Endodermal cell (in vitro differentiated cells): ENCODE measurements around the gene GPR161. TPM values are rescaled to one million over a fixed set of nuclear protein-coding genes. Genes with fewer than 3 reads are reported as not detected.

Experiments
- DNase-seq: peaks from one replicate; pipeline ENCODE4 v3.0.0-alpha.2; 2017
- H3K27ac ChIP-seq: 2 replicates; pipeline ENCODE4 v1.5.1; 2013; ENCODE audit warnings: mild to moderate bottlenecking, low read depth, low read length, moderate library complexity
- H3K27me3 ChIP-seq: 2 replicates; pipeline ENCODE4 v1.6.1; 2013; ENCODE audit warnings: mild to moderate bottlenecking, low read length, moderate library complexity; ENCODE audit not compliant: insufficient read depth, control insufficient read depth, poor library complexity, severe bottlenecking
- H3K36me3 ChIP-seq: 2 replicates; pipeline ENCODE4 v1.7.0; 2013; ENCODE audit warnings: mild to moderate bottlenecking, low read length, moderate library complexity; ENCODE audit not compliant: control insufficient read depth, insufficient read depth
- H3K4me1 ChIP-seq: one replicate; pipeline ENCODE4 v1.7.0; 2013; ENCODE audit warnings: low read length; ENCODE audit not compliant: control insufficient read depth, insufficient read depth
- H3K4me3 ChIP-seq: 2 replicates; pipeline ENCODE4 v1.5.1; 2013; ENCODE audit warnings: mild to moderate bottlenecking, low read length, moderate library complexity
- H3K9ac ChIP-seq: 2 replicates; pipeline ENCODE4 v1.6.1; 2013; ENCODE audit warnings: mild to moderate bottlenecking, low read length, moderate library complexity; ENCODE audit not compliant: poor library complexity, severe bottlenecking; ENCODE audit errors: extremely low read depth
- H3K9me3 ChIP-seq: 2 replicates; pipeline ENCODE4 v1.6.1; 2013; ENCODE audit warnings: mild to moderate bottlenecking, low read length, moderate library complexity; ENCODE audit not compliant: control insufficient read depth
- H3K27ac Mint-ChIP-seq: 2 replicates; pipeline ENCODE4 v1.8.0; 2020; ENCODE audit warnings: mixed read lengths
- H3K27me3 Mint-ChIP-seq: 2 replicates; pipeline ENCODE4 v1.8.0; 2021; ENCODE audit warnings: mild to moderate bottlenecking, mixed read lengths; ENCODE audit not compliant: insufficient read depth
- H3K36me3 Mint-ChIP-seq: 2 replicates; pipeline ENCODE4 v1.8.0; 2020; ENCODE audit warnings: low read depth, mixed read lengths
- H3K4me1 Mint-ChIP-seq: 2 replicates; pipeline ENCODE4 v1.8.0; 2020; ENCODE audit warnings: mixed read lengths
- H3K4me3 Mint-ChIP-seq: 2 replicates; pipeline ENCODE4 v1.8.0; 2020; ENCODE audit warnings: mild to moderate bottlenecking, moderate library complexity, mixed read lengths
- H3K9me3 Mint-ChIP-seq: 2 replicates; pipeline ENCODE4 v1.8.0; 2020; ENCODE audit warnings: mild to moderate bottlenecking, mixed read lengths
- WGBS, 2 experiments: methylation state at CpG; one replicate each; pipeline versions ENCODE4 v1.1.5 to v1.1.7; 2013; ENCODE audit warnings: missing lambda C conversion rate in 2 of 2, mixed read lengths in 1 of 2; ENCODE audit not compliant: insufficient coverage in 1 of 2, insufficient read length in 1 of 2; 5-methylcytosine and 5-hydroxymethylcytosine counted together
- total RNA-seq, 2 donors: library from RNA; stranded (reverse); fragmentation: NEBNext Ultra II Directional in 1 of 2; extraction: Animal tissue kit (Norgen Biotek cat#: 25700) in 1 of 2; gene quantifications; 2 replicates in 1 of 2; 3 replicates in 1 of 2; pipeline ENCODE4 v1.2.1, GENCODE V29; 2021
- TF ChIP-seq, protein P1 (sequence below): fragments of 200-600 bp; sonication (generic); conservative IDR thresholded peaks from 2 replicates; pipeline ENCODE4 v1.5.0; 2021; ENCODE audit warnings: antibody characterized with exemption, mild to moderate bottlenecking

The GPR161 gene
- total RNA-seq, 2 donors from 2014 or later, result 24.0 to 26.6 TPM

DNA sequence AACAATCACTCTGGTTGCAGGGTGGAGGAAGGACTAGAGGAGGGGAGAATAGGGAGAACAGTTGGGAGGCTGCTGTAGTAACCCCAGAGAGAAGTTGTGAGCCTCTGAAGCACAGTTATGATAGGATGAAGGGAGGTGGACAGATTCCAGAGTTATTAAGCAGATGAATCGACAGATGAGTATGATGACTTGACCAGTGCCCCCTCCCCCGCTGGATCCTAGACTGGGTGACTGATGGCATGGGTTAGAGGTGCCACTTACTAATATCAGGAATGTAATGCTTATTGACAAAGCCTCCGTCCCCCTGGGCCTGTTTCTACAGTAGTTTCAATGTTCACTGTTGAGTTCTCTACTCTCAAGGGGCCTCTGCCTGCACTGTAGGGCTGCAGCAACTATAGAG, 28.0 kb upstream of the GPR161 start:
- no peak overlapping the region for H3K9ac ChIP-seq
- peaks cover 4% of the 10 kb centered on the region for H3K4me1 ChIP-seq
- Mint-ChIP-seq H3K9me3 (peaks cover 10% of the 10 kb centered on the region), H3K4me3 (no peak overlapping the region), H3K36me3 (no peaks in the 10 kb centered on the region), H3K27me3 (no peaks in the 10 kb centered on the region), H3K27ac (no peak overlapping the region), H3K4me1 (peaks cover 10% of the 10 kb centered on the region)
- no peak for DNase-seq
- TF ChIP-seq, protein P1, sequence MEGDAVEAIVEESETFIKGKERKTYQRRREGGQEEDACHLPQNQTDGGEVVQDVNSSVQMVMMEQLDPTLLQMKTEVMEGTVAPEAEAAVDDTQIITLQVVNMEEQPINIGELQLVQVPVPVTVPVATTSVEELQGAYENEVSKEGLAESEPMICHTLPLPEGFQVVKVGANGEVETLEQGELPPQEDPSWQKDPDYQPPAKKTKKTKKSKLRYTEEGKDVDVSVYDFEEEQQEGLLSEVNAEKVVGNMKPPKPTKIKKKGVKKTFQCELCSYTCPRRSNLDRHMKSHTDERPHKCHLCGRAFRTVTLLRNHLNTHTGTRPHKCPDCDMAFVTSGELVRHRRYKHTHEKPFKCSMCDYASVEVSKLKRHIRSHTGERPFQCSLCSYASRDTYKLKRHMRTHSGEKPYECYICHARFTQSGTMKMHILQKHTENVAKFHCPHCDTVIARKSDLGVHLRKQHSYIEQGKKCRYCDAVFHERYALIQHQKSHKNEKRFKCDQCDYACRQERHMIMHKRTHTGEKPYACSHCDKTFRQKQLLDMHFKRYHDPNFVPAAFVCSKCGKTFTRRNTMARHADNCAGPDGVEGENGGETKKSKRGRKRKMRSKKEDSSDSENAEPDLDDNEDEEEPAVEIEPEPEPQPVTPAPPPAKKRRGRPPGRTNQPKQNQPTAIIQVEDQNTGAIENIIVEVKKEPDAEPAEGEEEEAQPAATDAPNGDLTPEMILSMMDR, result no peak
- H3K9me3 ChIP-seq, result peaks cover 10% of the 10 kb centered on the region
- H3K27ac ChIP-seq, result no peak overlapping the region
- no peak overlapping the region for H3K4me3 ChIP-seq
- WGBS, 2 experiments, result 88 to 89% methylated on average over 2 to 3 of the region's 3 CpGs
- H3K36me3 ChIP-seq, result no peaks in the 10 kb centered on the region
- no peaks in the 10 kb centered on the region for H3K27me3 ChIP-seq

DNA sequence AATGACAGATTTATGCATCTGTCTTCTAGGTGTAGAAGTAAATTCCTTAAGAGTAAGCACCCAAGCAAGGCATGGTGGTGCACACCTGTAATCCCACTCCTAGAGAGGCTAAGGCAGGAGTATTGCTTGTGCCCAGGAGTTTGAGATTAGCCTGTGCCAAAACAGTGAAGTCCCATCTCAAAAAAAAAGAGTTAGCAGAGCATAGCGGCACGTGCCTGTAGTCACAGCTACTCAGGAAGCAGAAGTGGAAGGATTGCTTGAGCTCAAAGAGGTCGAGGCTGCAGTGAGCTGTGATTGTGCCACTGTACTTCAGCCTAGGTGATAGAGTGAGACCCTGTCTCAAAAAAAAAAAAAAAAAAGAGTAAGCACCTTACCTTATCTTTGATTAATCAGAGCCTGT, 26.9 kb upstream of the GPR161 start:
- Histone ChIP-seq H3K4me3 (no peak overlapping the region), H3K9me3 (peaks cover 18% of the 10 kb centered on the region), H3K27me3 (no peaks in the 10 kb centered on the region), H3K9ac (no peak overlapping the region), H3K27ac (no peak overlapping the region), H3K4me1 (peaks cover 4% of the 10 kb centered on the region), H3K36me3 (no peaks in the 10 kb centered on the region)
- 71 to 79% methylated on average over 2 to 3 of the region's 3 CpGs for WGBS, 2 experiments
- H3K4me3 Mint-ChIP-seq, result no peak overlapping the region
- TF ChIP-seq, protein P1, result no peak
- H3K36me3 Mint-ChIP-seq, result peaks cover 2% of the 10 kb centered on the region
- H3K4me1 Mint-ChIP-seq, result peaks cover 10% of the 10 kb centered on the region
- H3K27me3 Mint-ChIP-seq, result no peaks in the 10 kb centered on the region
- peaks cover 19% of the 10 kb centered on the region for H3K9me3 Mint-ChIP-seq
- no peak for DNase-seq
- no peak overlapping the region for H3K27ac Mint-ChIP-seq

DNA sequence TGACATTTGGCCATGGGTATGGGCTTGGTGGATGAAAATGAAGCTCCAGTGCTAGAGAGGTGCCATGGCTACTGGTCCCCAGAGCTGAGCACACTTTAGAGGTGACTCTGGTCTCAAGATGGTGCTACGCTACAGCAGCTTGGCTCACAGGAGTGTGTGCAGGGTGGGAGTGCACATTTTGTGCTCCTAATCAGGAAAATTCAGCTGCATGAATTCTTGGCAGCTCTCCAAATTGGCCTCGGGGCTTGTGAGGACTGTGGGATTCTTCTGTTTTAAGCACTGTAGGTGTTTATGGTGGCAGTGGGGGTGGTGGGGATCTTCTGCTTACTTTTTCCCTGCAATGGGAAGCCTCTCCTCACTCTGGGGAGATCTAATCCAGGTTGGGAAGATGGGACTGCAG, 24.7 kb upstream of the GPR161 start:
- no peak overlapping the region for H3K4me3 Mint-ChIP-seq
- H3K36me3 ChIP-seq, result no peaks in the 10 kb centered on the region
- no peaks in the 10 kb centered on the region for H3K27me3 ChIP-seq
- peaks cover 40% of the 10 kb centered on the region for H3K9me3 Mint-ChIP-seq
- H3K27ac Mint-ChIP-seq, result no peak overlapping the region
- no peak overlapping the region for H3K27ac ChIP-seq
- 84 to 100% methylated on average over 1 to 2 of the region's 2 CpGs for WGBS, 2 experiments
- H3K4me1 Mint-ChIP-seq, result no peaks in the 10 kb centered on the region
- TF ChIP-seq, protein P1, result no peak
- H3K4me1 ChIP-seq, result no peaks in the 10 kb centered on the region
- peaks cover 37% of the 10 kb centered on the region for H3K9me3 ChIP-seq
- no peaks in the 10 kb centered on the region for H3K27me3 Mint-ChIP-seq
- H3K36me3 Mint-ChIP-seq, result peaks cover 2% of the 10 kb centered on the region
- no peak overlapping the region for H3K4me3 ChIP-seq
- no peak overlapping the region for H3K9ac ChIP-seq
- no peak for DNase-seq
